Left renal pelvis (tissue), 4 donors: ENCODE results near the gene OSBPL10. TPM values are rescaled to one million over a fixed set of nuclear protein-coding genes. Genes with fewer than 3 reads are reported as not detected.
"Not testable (repeated sequence)": the region's sequence is repeated elsewhere in the genome, so short reads cannot be mapped to it uniquely, and the experiment has no call there.

Experiments
- DNase-seq, 4 donors: peaks; one replicate each; pipeline ENCODE4 v3.0.0-alpha.2; 2013; ENCODE audit warnings: low read depth in 4 of 4, low spot score in 3 of 4
- polyA plus RNA-seq, 4 donors: library from polyadenylated mRNA; unstranded; fragments of 120-200 nt; gene quantifications; one replicate each; pipeline ENCODE4 v1.2.1, GENCODE V29; 2013; ENCODE audit not compliant: insufficient read length in 4 of 4

Gene OSBPL10
- polyA plus RNA-seq, 4 donors = 14.3 to 21.3 (median 19.1) TPM

- no peak for DNase-seq
These were observed 112.8 kb downstream of the OSBPL10 start for GRCh38 chr3:31868236-31868635.

- no peak for DNase-seq
These were observed 118.3 kb downstream of the OSBPL10 start for GRCh38 chr3:31862666-31863279.

DNA sequence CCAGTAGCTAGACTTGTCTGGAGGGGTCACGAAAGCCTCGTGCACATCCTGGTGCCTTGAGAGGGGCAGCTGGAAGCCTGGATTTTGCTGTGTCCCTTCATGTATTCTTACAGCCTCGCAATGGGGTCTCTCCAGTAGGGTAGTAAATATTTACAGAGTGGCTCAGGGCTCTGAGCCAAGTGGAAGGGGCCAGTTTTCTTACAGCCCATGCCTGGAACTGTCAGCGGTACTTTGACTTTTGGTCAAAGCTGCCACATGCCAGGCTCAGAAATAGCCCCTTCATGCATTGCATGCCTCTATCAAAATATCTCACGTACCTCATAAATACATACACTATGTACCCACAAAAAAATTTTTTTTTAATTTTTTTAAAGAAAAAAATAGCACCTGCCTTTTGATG lies 119.2 kb downstream of the OSBPL10 start:
- no peak for DNase-seq

GRCh38 chr3:31860642-31861041 lies 120.4 kb downstream of the OSBPL10 start:
- DNase-seq = not testable (repeated sequence)

DNA sequence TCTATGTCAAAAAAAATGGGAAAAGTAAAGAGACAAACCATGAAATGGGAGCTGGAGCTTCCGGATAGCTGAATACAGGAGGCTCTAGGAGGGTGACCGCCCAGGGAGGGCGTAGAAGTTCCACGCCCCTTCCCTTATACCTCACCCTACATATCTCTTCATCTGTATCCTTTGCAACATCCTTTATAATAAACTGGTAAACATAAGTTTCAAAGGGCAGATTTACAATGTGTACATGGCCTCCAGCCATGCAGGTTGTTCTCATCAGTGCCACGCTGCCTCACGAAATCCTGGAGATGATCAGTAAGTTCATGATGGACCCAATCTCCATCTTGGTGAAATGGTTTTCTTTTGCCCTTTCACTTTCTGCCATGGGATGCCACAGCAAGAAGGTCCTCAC lies 121.8 kb downstream of the OSBPL10 start:
- DNase-seq = no peak

GRCh38 chr3:31858439-31858838 lies 122.6 kb downstream of the OSBPL10 start:
- DNase-seq = no peak

DNA sequence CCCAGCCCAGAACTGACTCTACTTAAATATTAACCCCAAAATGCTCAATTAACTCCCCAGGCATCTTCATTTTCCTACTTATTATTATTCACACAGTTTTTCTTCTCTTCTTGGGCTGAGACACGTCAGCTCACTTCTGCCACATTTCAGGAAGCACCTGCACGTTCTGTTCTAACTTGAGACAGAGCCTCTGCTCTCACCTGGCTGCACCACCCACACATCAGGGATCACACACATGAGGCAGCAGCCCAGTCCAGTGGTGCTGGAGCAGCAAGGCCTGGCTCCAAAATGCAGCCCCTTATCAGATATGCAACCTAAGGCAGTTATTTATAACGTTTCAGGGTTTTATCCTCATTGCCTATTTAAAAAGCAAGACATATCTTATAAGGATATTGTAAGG lies 127.5 kb downstream of the OSBPL10 start:
- no peak for DNase-seq

- no peak for DNase-seq
These were observed 129.8 kb downstream of the OSBPL10 start for GRCh38 chr3:31851278-31851677.

DNA sequence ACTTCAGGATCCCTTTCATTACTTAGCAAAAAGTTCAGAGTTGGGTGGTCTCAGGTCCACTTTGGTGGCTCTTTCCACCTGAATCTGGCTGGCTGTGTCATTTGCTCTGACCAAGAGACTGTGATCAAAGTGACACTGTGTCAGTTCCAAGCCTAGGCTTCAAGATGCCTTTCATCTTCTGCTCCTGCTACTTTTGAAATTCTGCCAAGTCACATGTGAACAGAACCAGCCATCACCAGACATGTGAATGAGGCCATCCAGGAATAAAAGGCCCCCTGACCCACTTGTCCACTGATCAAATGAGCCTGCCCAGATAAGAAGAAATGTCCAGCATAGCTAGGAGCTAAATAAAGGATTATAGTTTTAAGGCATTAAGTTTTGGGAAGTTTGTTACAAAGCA lies 132.2 kb downstream of the OSBPL10 start:
- no peak for DNase-seq

DNA sequence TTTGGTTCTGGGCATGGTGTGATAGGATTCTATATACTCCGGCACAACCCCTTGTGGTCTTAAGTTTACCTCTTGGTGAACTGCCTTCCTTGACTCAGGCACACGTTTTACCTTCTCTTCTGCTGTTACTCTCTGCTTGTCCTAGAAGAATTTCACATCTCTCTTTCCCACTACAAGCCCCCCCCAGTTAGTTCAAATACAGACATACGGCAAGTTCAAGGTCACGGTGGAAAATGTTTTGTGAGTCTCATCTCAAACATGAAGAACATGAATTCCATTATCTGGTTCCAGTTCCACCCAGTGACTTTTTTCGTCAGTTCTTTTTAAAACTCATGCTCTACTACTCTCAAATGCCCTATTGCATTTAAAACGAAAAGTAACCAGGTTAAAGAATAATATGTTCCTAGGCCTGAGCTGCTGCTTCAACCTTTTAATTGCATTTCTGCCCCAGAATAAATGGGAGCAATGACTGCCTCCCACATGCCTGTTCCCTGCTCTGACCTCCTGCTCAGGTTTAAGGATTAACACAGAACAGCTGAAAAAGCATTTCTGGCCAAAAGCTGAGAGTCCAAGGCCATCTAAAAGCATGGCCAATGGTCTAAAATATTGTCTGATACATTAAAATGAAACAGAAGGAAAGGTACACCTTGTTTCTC lies 132.8 kb downstream of the OSBPL10 start:
- peak in 1 of 4 donors; percentile 19 for DNase-seq

DNA sequence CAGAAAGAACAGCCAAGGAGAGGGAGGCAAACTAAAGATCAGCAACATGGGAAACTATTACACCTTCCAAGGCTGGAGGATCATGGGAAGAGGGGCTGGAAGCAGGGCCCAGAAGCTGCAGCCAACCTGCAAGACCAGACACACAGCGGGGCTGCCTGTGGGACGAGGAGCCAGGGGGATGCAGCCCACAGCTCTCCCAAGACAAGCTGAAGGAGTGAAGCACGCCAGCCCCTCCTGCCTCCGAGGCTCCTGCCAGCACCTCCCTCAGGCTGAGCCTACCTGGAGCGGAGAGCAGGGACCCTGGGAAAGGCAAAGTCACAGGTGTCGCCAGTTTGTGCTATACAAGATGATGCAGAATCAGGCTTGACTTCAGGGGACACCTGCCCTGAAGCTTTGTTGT lies 133.3 kb downstream of the OSBPL10 start:
- DNase-seq = no peak

DNA sequence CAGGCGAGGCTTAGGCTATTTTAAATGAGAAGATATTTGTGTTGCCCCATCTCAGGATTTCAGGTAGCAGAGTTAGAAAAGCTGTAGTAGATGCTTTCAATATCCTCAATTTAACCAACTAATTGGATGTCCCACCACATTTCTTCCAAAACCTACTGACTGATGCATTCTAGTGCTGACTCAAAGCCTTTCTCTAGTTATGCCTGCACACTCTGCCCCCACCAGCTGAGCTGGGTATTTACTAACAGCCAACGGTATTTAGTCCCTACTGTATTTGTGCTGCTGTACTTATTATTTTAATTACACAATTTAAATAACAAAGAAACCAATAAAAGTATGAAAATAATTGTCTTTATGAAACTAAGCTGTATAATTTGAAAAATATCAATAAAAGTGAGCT lies 139.5 kb downstream of the OSBPL10 start:
- no peak for DNase-seq

DNA sequence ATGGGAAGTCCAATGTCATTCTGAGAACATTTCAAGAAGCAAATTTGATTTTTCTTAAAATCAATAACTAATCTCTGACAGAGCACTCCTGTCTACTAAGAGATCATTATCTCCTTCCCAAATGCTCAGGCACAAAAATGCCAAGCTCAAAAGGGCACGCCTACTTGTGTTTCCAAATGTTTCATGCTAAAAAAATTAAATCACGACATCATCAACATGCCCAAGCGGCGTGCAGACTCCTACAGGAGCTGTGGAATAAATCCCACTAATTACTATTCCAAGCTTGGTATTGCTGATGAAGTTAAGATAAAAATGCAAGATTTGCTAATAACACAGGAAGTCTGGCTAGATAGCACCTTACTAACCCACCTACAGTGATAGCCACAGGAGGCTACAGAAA lies 140.8 kb downstream of the OSBPL10 start:
- DNase-seq = no peak

DNA sequence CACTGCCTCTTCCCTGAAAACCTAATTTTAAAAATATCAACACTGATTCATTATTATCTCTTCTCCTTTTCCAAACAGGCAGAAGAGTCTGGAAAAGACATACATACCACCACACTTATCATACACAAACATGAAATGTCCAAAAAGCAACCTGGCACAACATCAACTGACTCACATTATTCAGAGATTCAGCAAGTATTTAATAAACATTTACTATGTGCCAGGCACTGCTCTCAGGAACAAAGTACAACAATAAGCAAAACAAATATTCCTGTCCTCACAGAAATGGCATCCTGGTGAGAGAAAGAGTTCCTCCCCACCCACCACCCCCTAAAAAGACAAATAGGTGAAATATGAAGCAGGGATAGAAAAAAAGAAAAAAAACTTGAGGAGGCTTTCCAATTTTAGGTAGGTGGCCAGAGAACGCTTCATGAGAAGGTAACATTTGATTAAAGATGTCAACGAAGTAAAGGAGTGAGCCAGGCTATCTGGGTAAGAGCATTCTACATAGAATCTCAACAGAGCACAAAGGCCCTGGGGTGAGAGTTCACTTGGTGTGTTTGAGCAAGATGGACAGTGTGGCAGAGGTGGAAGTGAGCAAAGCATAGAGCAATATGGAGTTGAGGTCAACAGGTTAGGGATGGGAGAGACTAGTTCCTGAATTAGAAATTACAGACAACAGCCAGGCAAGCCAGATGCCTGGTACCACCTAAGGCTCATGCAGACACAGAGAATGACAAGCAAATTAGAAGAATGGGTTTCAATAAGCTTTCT lies 141.7 kb downstream of the OSBPL10 start:
- DNase-seq = no peak

GRCh38 chr3:31836131-31837075 lies 144.7 kb downstream of the OSBPL10 start:
- no peak for DNase-seq

GRCh38 chr3:31833391-31834190 lies 147.5 kb downstream of the OSBPL10 start:
- no peak for DNase-seq

- DNase-seq = no peak
These were observed 148.5 kb downstream of the OSBPL10 start for GRCh38 chr3:31832551-31832950.

DNA sequence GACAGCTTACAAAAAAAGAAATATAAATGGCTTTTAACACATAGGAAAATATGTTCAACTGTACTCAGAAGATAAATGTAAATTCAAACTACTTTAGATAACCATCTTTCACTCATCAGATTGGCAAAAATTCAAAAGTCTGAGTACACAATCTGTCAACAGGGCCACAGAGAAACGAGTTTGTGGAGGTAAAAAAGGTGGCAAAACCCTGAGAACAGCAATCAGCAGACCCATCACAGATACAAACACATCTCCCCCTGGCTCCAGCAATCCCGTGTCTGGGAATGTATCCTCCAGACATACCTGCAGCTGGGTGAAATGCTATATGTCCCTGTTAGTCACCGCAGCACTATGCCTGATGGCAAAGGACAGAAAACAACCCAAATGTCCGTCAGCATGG lies 149.5 kb downstream of the OSBPL10 start:
- no peak for DNase-seq

GRCh38 chr3:31829826-31830426 lies 151.1 kb downstream of the OSBPL10 start:
- peak in 1 of 4 donors; percentile 17 for DNase-seq

- DNase-seq = no peak
These were observed 152.1 kb downstream of the OSBPL10 start for GRCh38 chr3:31829010-31829409.
